Measurements from ENCODE around the gene BCAS3.

Gene BCAS3

DNA sequence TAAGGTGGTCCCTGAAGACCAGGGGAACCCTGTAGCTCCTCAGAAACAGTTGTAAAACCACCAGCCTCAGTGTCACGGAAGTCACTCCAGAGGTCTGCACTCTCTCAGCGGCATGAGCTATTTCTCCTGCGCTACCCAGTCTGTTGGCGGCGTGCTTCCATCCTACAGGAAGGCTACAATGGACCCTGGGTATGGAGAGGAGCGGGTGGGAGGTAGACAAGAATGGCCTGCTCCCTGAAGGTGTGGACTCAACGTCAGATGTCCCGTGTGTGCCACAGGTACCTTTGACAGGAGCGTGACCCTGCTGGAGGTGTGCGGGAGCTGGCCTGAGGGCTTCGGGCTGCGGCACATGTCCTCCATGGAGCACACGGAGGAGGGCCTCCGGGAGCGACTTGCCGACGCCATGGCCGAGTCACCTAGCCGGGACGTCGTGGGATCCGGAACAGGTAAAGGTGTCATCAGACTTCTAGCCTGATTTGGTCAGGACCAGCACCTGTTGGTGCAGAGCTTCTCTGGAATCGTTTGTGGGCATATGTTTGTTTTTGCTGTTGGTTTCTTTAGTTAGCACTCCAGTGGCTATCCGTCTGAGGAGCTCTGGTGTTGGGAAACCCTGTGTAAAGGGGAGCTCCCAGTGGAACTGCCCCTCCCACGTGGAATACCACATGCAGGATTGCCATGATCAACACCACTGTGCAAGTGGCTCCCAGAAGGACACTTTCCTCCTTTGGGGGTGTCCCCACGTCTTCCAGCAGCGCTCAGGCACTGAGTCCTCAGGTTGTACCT is 690.6 kb downstream of the BCAS3 start:
- TF ChIP-seq ZC3H10 (CRISPR knock-in tag; IDR thresholded peaks at IDR 0.05) (no peak), PPARA (CRISPR knock-in tag; IDR thresholded peaks at IDR 0.05; ENCODE audit: borderline replicate concordance) (no peak), TOX (CRISPR knock-in tag; IDR thresholded peaks at IDR 0.05; ENCODE audit: borderline replicate concordance) (no peak), ZNF8 (CRISPR knock-in tag; IDR thresholded peaks at IDR 0.05) (no peak), RARB (CRISPR knock-in tag; IDR thresholded peaks at IDR 0.05) (no peak), ARNTL (CRISPR knock-in tag; IDR thresholded peaks at IDR 0.05; ENCODE audit: borderline replicate concordance, low read depth) (no peak), TCF4 (CRISPR knock-in tag; IDR thresholded peaks at IDR 0.05; ENCODE audit: borderline replicate concordance) (no peak), ZFP30 (CRISPR knock-in tag; IDR thresholded peaks at IDR 0.05) (no peak)
- ATAC-seq = no peak

DNA sequence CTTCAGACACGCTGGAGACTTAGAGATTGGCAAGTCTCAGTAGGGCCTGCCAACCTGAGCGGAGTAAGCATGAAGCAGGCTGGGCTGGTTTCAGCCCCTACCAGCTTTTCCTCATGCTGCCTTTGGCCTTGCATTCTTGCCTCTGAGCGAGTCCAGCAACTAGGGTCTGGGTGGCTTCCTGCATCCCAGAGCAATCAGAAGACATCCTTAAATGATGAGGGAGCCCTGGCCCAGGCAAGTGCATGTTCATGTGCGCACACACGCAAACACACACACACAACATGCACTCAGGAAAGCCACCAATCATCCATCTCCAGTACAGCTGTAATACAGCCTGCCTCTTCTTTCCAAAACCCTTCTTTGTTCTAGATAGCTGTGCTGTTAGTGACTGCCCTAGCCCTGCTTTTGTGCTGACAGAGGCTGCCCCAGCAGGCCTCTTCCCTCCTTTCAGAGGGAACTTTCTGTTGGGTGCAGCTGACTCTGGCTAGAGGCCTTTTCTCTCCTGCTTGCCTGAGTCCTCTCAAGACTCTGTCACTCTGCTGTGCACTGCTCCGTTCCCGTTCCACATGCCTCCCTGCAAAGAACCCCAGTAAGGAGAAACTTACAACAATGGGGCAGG is 691.3 kb downstream of the BCAS3 start:
- ATAC-seq = no peak
- no peak for TF ChIP-seq ARNTL (CRISPR knock-in tag; IDR thresholded peaks at IDR 0.05; ENCODE audit: borderline replicate concordance, low read depth)
- TF ChIP-seq, protein P1, sequence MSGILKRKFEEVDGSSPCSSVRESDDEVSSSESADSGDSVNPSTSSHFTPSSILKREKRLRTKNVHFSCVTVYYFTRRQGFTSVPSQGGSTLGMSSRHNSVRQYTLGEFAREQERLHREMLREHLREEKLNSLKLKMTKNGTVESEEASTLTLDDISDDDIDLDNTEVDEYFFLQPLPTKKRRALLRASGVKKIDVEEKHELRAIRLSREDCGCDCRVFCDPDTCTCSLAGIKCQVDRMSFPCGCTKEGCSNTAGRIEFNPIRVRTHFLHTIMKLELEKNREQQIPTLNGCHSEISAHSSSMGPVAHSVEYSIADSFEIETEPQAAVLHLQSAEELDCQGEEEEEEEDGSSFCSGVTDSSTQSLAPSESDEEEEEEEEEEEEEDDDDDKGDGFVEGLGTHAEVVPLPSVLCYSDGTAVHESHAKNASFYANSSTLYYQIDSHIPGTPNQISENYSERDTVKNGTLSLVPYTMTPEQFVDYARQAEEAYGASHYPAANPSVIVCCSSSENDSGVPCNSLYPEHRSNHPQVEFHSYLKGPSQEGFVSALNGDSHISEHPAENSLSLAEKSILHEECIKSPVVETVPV (CRISPR knock-in tag; IDR thresholded peaks at IDR 0.05) = no peak
- no peak for TF ChIP-seq ZNF70 (CRISPR knock-in tag; IDR thresholded peaks at IDR 0.05)
- TF ChIP-seq CSDC2 (CRISPR knock-in tag; IDR thresholded peaks at IDR 0.05) = no peak
- no peak for TF ChIP-seq ZFP30 (CRISPR knock-in tag; IDR thresholded peaks at IDR 0.05)
- no peak for TF ChIP-seq PPARA (CRISPR knock-in tag; IDR thresholded peaks at IDR 0.05; ENCODE audit: borderline replicate concordance)
- no peak for TF ChIP-seq RARB (CRISPR knock-in tag; IDR thresholded peaks at IDR 0.05)
- no peak for TF ChIP-seq GLIS3 (CRISPR knock-in tag; IDR thresholded peaks at IDR 0.05)
- no peak for TF ChIP-seq ZNF565 (CRISPR knock-in tag; conservative IDR thresholded peaks at IDR 0.05; ENCODE audit: low read depth)
- no peak for TF ChIP-seq BACH2 (CRISPR knock-in tag; IDR thresholded peaks at IDR 0.05; ENCODE audit: borderline replicate concordance)
- TF ChIP-seq, protein P2, sequence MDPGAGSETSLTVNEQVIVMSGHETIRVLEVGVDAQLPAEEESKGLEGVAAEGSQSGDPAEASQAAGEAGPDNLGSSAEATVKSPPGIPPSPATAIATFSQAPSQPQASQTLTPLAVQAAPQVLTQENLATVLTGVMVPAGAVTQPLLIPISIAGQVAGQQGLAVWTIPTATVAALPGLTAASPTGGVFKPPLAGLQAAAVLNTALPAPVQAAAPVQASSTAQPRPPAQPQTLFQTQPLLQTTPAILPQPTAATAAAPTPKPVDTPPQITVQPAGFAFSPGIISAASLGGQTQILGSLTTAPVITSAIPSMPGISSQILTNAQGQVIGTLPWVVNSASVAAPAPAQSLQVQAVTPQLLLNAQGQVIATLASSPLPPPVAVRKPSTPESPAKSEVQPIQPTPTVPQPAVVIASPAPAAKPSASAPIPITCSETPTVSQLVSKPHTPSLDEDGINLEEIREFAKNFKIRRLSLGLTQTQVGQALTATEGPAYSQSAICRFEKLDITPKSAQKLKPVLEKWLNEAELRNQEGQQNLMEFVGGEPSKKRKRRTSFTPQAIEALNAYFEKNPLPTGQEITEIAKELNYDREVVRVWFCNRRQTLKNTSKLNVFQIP (CRISPR knock-in tag; IDR thresholded peaks at IDR 0.05; ENCODE audit: borderline replicate concordance, low read depth) = no peak
- TF ChIP-seq SNAI2 (CRISPR knock-in tag; IDR thresholded peaks at IDR 0.05) = no peak
- TF ChIP-seq ZC3H10 (CRISPR knock-in tag; IDR thresholded peaks at IDR 0.05) = no peak
- TF ChIP-seq, protein P3, sequence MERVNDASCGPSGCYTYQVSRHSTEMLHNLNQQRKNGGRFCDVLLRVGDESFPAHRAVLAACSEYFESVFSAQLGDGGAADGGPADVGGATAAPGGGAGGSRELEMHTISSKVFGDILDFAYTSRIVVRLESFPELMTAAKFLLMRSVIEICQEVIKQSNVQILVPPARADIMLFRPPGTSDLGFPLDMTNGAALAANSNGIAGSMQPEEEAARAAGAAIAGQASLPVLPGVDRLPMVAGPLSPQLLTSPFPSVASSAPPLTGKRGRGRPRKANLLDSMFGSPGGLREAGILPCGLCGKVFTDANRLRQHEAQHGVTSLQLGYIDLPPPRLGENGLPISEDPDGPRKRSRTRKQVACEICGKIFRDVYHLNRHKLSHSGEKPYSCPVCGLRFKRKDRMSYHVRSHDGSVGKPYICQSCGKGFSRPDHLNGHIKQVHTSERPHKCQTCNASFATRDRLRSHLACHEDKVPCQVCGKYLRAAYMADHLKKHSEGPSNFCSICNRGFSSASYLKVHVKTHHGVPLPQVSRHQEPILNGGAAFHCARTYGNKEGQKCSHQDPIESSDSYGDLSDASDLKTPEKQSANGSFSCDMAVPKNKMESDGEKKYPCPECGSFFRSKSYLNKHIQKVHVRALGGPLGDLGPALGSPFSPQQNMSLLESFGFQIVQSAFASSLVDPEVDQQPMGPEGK (CRISPR knock-in tag; IDR thresholded peaks at IDR 0.05; ENCODE audit: borderline replicate concordance) = no peak
- TF ChIP-seq ZFP3 (CRISPR knock-in tag; IDR thresholded peaks at IDR 0.05) = no peak

DNA sequence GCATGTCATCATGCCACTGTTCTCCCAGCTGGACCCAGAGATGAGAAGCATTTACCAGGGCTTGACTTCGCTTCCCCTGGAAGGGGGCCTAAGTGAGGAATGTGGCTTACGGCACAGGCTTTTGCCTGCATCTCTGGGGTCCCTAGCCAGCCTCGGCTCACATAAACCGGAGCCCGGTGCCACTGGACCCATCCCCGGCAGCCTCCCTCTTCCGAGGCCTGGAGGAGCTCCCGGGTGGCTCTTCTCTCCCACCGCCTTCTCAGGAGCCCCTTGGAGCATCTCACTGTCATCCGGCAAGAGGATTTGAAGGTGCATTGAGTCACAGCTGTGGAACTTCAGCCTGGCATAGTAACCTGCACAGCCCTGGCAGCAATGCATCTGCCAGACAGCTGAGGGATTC is 692.1 kb downstream of the BCAS3 start:
- ATAC-seq = no peak; the same call in 2 of the 3 replicates
- TF ChIP-seq ZFP3 (CRISPR knock-in tag; IDR thresholded peaks at IDR 0.05) (no peak), GLIS3 (CRISPR knock-in tag; IDR thresholded peaks at IDR 0.05) (no peak)

DNA sequence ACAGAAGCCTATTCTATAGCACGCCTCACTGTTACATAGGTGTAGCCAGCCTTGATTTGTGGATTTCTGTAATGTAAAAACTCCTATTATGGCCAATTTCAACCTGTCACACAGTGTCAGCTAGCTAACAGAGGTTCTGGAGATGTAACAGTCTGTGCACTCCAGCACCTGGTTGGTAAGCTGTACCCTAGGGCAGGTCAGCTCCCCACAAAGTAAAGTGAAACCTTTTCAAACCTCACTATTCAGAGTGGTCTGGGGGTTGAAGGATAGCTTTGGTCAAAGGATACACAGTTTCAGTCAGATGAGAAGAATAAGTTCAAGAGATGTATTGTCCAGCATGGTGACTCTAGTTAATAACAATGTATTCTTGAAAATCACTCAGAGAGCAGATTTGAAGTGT is 693.5 kb downstream of the BCAS3 start:
- no peak for ATAC-seq
- TF ChIP-seq ZNF8 (CRISPR knock-in tag; IDR thresholded peaks at IDR 0.05) (no peak), CSDC2 (CRISPR knock-in tag; IDR thresholded peaks at IDR 0.05) (no peak)

DNA sequence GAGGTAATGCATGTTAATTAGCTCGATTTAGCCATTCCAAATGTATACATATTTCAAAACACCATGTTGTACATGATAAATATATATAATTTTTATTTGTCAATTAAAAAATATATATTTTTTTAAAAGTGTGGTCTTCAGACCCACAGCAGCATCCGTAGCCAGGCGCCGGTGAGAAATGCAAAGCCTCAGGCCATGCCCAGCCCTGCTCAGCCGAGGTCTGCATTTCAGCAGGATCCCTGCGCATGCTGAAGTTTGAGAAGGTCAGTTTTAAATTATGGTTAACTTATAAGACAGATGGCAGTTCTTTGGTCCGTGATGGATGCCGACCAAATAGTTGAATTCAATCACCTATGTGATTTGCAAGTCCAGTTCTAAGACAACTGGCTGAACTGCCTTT is 694.0 kb downstream of the BCAS3 start:
- ATAC-seq = no peak
- TF ChIP-seq ARNTL (CRISPR knock-in tag; IDR thresholded peaks at IDR 0.05; ENCODE audit: borderline replicate concordance, low read depth) (no peak), ZFP30 (CRISPR knock-in tag; IDR thresholded peaks at IDR 0.05) (no peak), RARB (CRISPR knock-in tag; IDR thresholded peaks at IDR 0.05) (no peak), ZNF70 (CRISPR knock-in tag; IDR thresholded peaks at IDR 0.05) (no peak), BACH2 (CRISPR knock-in tag; IDR thresholded peaks at IDR 0.05; ENCODE audit: borderline replicate concordance) (no peak), ESRRG (CRISPR knock-in tag; IDR thresholded peaks at IDR 0.05) (no peak), TCF4 (CRISPR knock-in tag; IDR thresholded peaks at IDR 0.05; ENCODE audit: borderline replicate concordance) (no peak), ZNF565 (CRISPR knock-in tag; conservative IDR thresholded peaks at IDR 0.05; ENCODE audit: low read depth) (no peak)
- TF ChIP-seq, protein P4, sequence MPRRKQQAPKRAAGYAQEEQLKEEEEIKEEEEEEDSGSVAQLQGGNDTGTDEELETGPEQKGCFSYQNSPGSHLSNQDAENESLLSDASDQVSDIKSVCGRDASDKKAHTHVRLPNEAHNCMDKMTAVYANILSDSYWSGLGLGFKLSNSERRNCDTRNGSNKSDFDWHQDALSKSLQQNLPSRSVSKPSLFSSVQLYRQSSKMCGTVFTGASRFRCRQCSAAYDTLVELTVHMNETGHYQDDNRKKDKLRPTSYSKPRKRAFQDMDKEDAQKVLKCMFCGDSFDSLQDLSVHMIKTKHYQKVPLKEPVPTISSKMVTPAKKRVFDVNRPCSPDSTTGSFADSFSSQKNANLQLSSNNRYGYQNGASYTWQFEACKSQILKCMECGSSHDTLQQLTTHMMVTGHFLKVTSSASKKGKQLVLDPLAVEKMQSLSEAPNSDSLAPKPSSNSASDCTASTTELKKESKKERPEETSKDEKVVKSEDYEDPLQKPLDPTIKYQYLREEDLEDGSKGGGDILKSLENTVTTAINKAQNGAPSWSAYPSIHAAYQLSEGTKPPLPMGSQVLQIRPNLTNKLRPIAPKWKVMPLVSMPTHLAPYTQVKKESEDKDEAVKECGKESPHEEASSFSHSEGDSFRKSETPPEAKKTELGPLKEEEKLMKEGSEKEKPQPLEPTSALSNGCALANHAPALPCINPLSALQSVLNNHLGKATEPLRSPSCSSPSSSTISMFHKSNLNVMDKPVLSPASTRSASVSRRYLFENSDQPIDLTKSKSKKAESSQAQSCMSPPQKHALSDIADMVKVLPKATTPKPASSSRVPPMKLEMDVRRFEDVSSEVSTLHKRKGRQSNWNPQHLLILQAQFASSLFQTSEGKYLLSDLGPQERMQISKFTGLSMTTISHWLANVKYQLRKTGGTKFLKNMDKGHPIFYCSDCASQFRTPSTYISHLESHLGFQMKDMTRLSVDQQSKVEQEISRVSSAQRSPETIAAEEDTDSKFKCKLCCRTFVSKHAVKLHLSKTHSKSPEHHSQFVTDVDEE (CRISPR knock-in tag; IDR thresholded peaks at IDR 0.05) = no peak
